A673 (cell line): ENCODE measurements around the gene ITGB2. TPM values are rescaled to one million over a fixed set of nuclear protein-coding genes. Genes with fewer than 3 reads are reported as not detected.

Experiments
- BruUV-seq: library from RNA; stranded (reverse); fragments of 400-500 nt; replicated peaks from 2 replicates; lab custom pipeline; 2021; lab: Mats Ljungman, UMichigan
- CTCF ChIA-PET: fragments of 300-600 bp; sonication (Branson Sonifier 250); formaldehyde crosslinking; loops from one replicate; lab custom pipeline; 2022; ENCODE audit warnings: antibody characterized with exemption; lab: Charles Lee
- POLR2A ChIA-PET: fragments of 300-600 bp; sonication (Branson Sonifier 250); formaldehyde crosslinking; loops from one replicate; lab custom pipeline; 2022; ENCODE audit warnings: antibody characterized with exemption; ENCODE audit not compliant: low non-redundant PET; lab: Charles Lee
- DNase-seq: peaks from one replicate; pipeline ENCODE4 v3.0.0-alpha.2; 2015; ENCODE audit warnings: low spot score
- H3K27ac ChIP-seq: fragments of 200-600 bp; sonication (generic); 2 replicates; pipeline ENCODE4 v1.5.1; 2016; ENCODE audit warnings: mixed run types, low read depth, mild to moderate bottlenecking, mixed read lengths, antibody characterized with exemption, low read length; ENCODE audit not compliant: poor library complexity, severe bottlenecking
- H3K27me3 ChIP-seq: fragments of 200-600 bp; sonication (generic); replicated peaks from 2 replicates; pipeline ENCODE4 v1.6.1; 2017; ENCODE audit warnings: mixed run types, low read depth, mild to moderate bottlenecking, mixed read lengths, antibody characterized with exemption, low read length; ENCODE audit not compliant: insufficient read depth, poor library complexity
- H3K36me3 ChIP-seq: fragments of 200-600 bp; sonication (generic); 2 replicates; pipeline ENCODE4 v1.6.1; 2016; ENCODE audit warnings: mixed run types, mild to moderate bottlenecking, mixed read lengths, antibody characterized with exemption, low read length; ENCODE audit not compliant: insufficient read depth, poor library complexity, severe bottlenecking
- H3K4me1 ChIP-seq: fragments of 200-600 bp; sonication (generic); 2 replicates; pipeline ENCODE4 v1.6.1; 2017; ENCODE audit warnings: mixed run types, mild to moderate bottlenecking, mixed read lengths, antibody characterized with exemption, low read length; ENCODE audit not compliant: insufficient read depth, poor library complexity, severe bottlenecking
- H3K4me3 ChIP-seq: fragments of 200-600 bp; sonication (generic); 2 replicates; pipeline ENCODE4 v1.5.1; 2016; ENCODE audit warnings: low read depth, mixed run types, mild to moderate bottlenecking, mixed read lengths, low read length; ENCODE audit not compliant: poor library complexity, severe bottlenecking
- H3K9me3 ChIP-seq: fragments of 200-600 bp; sonication (generic); 2 replicates; pipeline ENCODE4 v1.6.1; 2016; ENCODE audit warnings: mixed run types, low read depth, mild to moderate bottlenecking, mixed read lengths, antibody characterized with exemption, low read length; ENCODE audit not compliant: poor library complexity, severe bottlenecking
- EZH2 ChIP-seq: fragments of 200-600 bp; sonication (generic); IDR thresholded peaks from 2 replicates; pipeline ENCODE4 v1.6.1; 2017; ENCODE audit warnings: borderline replicate concordance, low read depth, mild to moderate bottlenecking, mixed read lengths, antibody characterized with exemption, low read length; ENCODE audit not compliant: poor library complexity, severe bottlenecking
- intact Hi-C: fragments of 100-400 bp; cut with micrococcal nuclease; formaldehyde crosslinking; loops from one replicate; pipeline ENCODE4 v1.10.0; 2022; ENCODE audit not compliant: unreplicated experiment
- total RNA-seq: library from RNA; stranded (reverse); gene quantifications from 2 replicates; pipeline ENCODE4 v1.2.3, GENCODE V29; 2021
- TF ChIP-seq, protein P1 (sequence below): fragments of 300-800, 200-600 bp; sonication (generic); conservative IDR thresholded peaks from 2 replicates; pipeline ENCODE4 v1.5.1; 2017; ENCODE audit warnings: low read depth, mild to moderate bottlenecking, antibody characterized with exemption, low read length, moderate library complexity, mixed read lengths

Gene ITGB2
- total RNA-seq, 1 experiment from 2014 or later: 5.0 TPM

DNA sequence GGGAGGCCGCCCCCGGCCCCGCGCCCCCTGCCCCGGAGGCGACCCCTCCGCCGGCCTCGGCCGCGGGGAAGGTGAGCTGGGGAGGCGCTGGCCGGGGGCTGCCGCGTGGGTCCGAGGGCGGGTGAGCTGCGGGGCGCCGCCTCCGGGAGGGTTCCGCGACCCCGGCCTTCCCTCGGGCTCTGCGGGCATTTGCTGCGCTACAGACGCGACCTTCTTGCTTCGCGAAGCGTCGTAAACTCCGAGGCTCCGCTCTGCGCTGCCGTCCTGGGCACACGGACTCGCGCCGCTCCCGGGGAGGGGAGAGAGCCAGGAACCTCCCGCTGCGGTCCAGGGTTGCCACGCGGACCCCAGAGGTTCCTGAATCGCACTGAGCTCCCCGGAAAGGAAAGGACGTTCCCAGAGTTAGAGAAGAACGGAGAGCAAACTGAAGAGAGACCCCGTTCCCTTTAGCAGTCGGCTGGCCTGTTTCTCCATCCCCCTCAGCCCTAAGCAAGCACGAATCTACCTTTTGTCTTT lies 19.5 kb upstream of the ITGB2 start:
- no TSS peak for BruUV-seq
- Histone ChIP-seq H3K4me3 (peak overlapping the region; percentile 71), H3K36me3 (peaks cover 38% of the 10 kb centered on the region), H3K27ac (peak overlapping the region; percentile 100), H3K9me3 (no peaks in the 10 kb centered on the region), H3K4me1 (peaks cover 16% of the 10 kb centered on the region), H3K27me3 (no peaks in the 10 kb centered on the region)
- DNase-seq: peak; percentile 62
- no peak for TF ChIP-seq EZH2
- TF ChIP-seq, protein P1, sequence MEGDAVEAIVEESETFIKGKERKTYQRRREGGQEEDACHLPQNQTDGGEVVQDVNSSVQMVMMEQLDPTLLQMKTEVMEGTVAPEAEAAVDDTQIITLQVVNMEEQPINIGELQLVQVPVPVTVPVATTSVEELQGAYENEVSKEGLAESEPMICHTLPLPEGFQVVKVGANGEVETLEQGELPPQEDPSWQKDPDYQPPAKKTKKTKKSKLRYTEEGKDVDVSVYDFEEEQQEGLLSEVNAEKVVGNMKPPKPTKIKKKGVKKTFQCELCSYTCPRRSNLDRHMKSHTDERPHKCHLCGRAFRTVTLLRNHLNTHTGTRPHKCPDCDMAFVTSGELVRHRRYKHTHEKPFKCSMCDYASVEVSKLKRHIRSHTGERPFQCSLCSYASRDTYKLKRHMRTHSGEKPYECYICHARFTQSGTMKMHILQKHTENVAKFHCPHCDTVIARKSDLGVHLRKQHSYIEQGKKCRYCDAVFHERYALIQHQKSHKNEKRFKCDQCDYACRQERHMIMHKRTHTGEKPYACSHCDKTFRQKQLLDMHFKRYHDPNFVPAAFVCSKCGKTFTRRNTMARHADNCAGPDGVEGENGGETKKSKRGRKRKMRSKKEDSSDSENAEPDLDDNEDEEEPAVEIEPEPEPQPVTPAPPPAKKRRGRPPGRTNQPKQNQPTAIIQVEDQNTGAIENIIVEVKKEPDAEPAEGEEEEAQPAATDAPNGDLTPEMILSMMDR: no peak
- POLR2A ChIA-PET: interaction anchor here (0.5 to 0.7 kb wide), 2 partner anchors 10 to 347 kb away, joined by 3 to 10 read pairs; partner anchors contain the start of gene POFUT2
- CTCF ChIA-PET: no interaction called here
- intact Hi-C loops: no loop called here

DNA sequence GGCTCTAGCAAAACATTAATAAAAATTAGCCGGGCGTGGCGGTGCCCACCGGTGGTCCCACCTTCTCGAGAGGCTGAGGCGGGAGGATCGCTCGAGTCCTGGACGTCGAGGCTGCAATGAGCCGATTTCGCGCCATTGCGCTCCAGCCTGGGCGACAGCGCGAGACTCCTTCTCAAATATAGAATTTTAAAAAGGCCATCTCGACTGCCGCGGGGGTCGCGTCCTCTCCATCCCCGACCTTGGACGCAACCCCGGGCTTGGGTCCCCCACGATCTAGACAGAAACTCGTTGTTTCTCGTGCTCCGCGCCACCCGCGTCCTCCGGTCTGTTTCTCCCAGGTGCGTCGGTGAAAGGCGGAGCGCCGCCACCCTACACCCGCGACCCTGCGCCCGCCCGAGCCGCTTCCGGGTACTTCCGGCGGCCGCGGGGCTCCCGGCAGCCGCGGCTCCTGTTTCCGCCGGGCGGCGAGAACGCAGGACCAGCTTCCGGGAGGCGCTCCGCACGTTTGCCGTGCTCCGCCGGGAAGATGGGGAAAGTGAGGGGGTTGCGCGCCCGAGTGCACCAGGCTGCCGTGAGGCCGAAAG lies 18.9 kb upstream of the ITGB2 start, which contains the start of gene SLX9:
TSS of gene SLX9 (plus strand) at position 498 of the 584 bp plus-strand sequence. CDS start at position 527, 29 bp downstream.
- peak; percentile 94 for DNase-seq
- peaks cover 38% of the 10 kb centered on the region for H3K36me3 ChIP-seq
- intact Hi-C loops: no loop called here
- peaks cover 21% of the 10 kb centered on the region for H3K4me1 ChIP-seq
- CTCF ChIA-PET: no interaction called here
- TF ChIP-seq, protein P1: no peak
- TF ChIP-seq EZH2: no peak
- peak within 1 kb of the TSS; percentile 100 for H3K27ac ChIP-seq
- no peaks in the 10 kb centered on the region for H3K9me3 ChIP-seq
- POLR2A ChIA-PET: interaction anchor here (0.7 kb wide), 1 partner anchor 11 kb away, joined by 10 read pairs; no protein-coding TSS in a partner anchor
- no TSS peak for BruUV-seq
- H3K4me3 ChIP-seq: peak within 1 kb of the TSS; percentile 71
- no peaks in the 10 kb centered on the region for H3K27me3 ChIP-seq

DNA sequence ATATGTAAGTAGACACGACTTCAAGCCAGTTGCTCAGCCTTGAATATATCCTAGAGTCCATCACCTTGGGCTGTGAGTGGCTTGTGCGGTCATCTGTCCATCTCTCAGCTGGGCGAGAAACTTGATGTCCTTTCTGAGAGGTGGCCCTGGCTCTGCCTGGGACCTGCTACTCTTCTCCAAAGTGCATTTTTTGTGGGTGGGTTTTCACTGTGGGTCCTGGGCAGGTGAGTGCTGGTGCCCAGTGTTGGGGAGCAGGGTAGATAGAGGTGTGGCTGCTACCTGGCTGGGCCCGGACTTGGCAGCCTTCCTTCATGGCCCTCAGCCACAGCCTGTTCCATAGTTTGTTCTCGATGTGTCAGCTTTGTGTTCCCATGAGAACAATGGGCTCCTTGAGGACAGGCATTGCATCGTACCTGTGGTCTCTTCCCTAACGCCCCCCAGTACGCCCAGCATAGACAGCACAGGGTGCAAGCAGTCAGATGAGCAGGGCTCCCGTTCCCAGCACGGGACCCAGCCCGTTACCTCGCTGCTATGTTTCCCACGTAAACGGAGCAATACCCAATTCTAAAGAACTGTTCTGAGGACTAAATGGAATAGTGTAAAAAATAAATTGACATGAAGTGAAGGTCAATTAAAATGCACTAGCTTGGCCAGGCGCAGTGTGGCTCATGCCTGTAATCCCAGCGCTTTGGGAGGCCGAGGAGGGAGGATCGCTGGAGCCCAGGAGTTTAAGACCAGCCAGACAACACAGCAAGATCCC lies 18.3 kb upstream of the ITGB2 start:
- Histone ChIP-seq H3K4me1 (peaks cover 25% of the 10 kb centered on the region), H3K9me3 (no peaks in the 10 kb centered on the region), H3K27ac (peak overlapping the region; percentile 100), H3K27me3 (no peaks in the 10 kb centered on the region), H3K36me3 (peaks cover 38% of the 10 kb centered on the region), H3K4me3 (peak overlapping the region; percentile 71)
- TSS peak; percentile 87 for BruUV-seq
- ChIA-PET POLR2A (no interaction called here), CTCF (no interaction called here)
- intact Hi-C loops: no loop called here
- DNase-seq: peak; percentile 78
- no peak for TF ChIP-seq EZH2
- TF ChIP-seq, protein P1: no peak
